HL-60/S4 treated with phorbol 12-myristate 13-acetate at 8.2 ng/mL for 4 days and 3 days (cell line): ENCODE data around the gene SLC22A1.

ENCODE experiments used
- in situ Hi-C: fragments of 300-500 bp; cut with MboI; formaldehyde crosslinking; loops from 2 replicates; pipeline ENCODE4 v1.15.0; 2022; ENCODE audit warnings: low sequenced_read_pairs

SLC22A1 gene

DNA sequence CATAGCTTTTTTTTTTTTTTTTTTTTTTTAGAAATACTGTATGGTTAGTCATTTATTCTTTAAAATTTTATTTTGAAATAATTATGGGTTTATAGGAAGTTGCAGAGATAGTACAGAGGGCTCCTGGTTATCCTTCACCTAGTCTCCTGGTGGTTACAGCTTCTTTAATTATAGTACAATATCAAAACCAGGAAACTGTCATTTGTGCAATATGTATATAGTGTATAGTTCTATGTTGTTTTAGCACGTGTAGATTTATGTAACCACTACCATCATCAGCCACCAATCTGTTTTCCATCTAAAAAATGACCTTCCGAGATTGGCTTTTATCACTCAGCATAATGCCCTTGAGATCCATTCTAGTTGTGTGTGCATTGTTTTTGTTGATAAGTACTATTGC lies 82.3 kb downstream of the SLC22A1 start:
- in situ Hi-C loops, result no loop called here

GRCh38 chr6:160204710-160205109 lies 83.1 kb downstream of the SLC22A1 start:
- in situ Hi-C loops, result no loop called here

GRCh38 chr6:160207618-160208017 lies 86.0 kb downstream of the SLC22A1 start:
- in situ Hi-C loops, result no loop called here
